ENCODE measurements around the gene GRIK3.

The GRIK3 gene

DNA sequence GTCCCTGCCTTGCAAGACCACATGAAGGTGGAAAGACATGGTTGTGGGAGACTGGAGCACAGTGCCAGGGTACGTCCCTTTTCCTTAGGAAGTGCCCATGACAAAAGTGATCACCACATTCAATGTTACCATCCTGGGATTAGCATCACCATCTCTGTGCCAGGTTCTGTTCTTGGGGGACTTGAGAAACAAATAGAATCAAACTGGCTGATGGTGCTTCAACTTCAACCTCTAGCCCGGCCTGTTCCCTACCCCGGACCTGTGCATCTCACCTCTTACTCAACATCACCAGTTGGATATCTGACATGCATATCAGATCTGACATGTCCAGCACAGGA, 153.3 kb downstream of the GRIK3 start:
- DNase-seq (ENCODE audit: low read depth): no peak
- TF ChIP-seq, protein P1, sequence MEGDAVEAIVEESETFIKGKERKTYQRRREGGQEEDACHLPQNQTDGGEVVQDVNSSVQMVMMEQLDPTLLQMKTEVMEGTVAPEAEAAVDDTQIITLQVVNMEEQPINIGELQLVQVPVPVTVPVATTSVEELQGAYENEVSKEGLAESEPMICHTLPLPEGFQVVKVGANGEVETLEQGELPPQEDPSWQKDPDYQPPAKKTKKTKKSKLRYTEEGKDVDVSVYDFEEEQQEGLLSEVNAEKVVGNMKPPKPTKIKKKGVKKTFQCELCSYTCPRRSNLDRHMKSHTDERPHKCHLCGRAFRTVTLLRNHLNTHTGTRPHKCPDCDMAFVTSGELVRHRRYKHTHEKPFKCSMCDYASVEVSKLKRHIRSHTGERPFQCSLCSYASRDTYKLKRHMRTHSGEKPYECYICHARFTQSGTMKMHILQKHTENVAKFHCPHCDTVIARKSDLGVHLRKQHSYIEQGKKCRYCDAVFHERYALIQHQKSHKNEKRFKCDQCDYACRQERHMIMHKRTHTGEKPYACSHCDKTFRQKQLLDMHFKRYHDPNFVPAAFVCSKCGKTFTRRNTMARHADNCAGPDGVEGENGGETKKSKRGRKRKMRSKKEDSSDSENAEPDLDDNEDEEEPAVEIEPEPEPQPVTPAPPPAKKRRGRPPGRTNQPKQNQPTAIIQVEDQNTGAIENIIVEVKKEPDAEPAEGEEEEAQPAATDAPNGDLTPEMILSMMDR (conservative IDR thresholded peaks at IDR 0.05; ENCODE audit: low read depth, low read length): no peak
- no peak overlapping the region for H3K4me3 ChIP-seq (ENCODE audit: low read depth, low read length)

DNA sequence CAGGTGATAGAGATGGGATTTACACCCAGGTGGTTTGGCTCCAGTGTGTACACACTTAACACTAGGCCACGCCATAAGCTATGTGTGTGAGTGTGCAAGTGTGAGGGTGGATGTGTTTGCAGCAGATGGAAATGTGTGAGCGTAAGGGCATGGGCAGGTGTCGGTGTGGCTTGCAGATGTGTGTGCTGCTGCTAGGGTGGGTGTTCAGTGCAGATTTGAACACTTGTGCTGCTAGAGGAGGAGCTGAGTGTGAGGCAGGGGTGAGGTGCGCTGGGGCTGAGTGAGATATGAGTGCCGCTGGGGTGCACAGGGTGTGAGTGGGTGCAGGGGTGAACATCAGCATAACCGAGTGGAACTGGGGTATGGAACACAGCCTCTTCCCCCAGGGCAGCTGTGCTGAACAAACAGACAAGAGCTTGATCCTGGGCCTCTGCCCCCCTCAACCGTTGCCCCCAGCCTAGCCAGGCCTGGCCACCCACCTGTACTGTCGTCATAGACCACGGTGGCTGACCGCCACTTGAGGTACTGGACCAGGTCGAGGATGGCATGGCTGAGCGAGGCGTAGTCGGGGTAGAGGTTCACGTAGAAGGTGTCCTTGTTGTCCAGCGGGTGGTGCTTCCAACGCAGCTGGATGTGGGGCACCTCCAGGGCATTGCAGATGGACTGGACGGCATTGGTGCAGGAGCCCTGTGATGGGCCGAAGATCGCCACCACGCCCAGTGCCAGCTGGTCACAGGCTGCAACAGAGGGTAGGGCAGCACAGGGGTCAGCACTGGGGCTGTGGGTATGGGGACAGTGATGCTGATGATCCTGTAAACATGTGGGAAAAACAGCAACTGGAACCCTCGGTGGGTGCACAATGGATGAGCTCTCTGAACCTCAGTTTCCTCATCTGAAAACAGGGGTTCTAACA, 153.9 kb downstream of the GRIK3 start:
- TF ChIP-seq, protein P1 (conservative IDR thresholded peaks at IDR 0.05; ENCODE audit: low read depth, low read length): no peak
- no peak overlapping the region for H3K4me3 ChIP-seq (ENCODE audit: low read depth, low read length)
- no peak for DNase-seq (ENCODE audit: low read depth)

DNA sequence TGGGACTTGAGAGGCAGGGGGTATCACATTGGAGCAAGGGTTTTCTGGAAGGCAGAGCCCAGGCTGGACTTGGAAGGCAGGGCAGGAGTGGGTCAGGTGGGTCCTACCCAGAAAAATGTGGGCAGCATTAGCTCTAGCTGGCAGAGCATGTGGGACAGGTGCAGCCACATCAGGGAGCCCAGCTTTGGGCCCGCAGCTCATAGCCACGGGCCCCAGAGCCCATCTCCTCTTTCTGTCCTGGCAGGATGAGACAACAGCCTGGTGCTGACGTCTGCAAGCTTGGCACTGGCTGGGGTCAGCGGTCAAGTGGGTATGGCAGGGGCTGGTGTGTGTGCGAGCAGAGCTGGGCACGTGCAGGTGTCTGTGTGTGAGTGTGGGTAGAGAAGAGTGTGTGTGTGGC, 154.7 kb downstream of the GRIK3 start:
- no peak overlapping the region for H3K4me3 ChIP-seq (ENCODE audit: low read depth, low read length)
- TF ChIP-seq, protein P1 (conservative IDR thresholded peaks at IDR 0.05; ENCODE audit: low read depth, low read length): no peak
- DNase-seq (ENCODE audit: low read depth): no peak

DNA sequence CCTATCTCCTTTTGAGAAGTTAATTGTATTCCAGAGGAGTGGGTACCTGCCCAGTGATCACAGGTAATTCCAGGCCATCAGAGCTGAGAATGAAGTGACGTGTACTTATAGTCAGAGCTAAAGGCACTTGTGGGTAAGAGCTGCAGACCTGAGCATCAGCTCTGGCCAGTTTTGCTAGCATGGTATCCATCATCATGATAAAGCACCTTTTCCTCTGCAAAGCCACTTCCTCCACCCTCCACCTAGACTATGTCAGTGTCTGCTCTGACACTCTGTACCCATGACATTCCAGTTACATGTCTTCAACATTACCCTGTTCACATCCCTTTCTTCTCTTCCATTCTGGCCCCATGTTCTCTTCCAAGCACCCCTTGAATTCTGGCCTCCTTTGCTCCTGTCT, 157.3 kb downstream of the GRIK3 start:
- TF ChIP-seq, protein P1 (conservative IDR thresholded peaks at IDR 0.05; ENCODE audit: low read depth, low read length): no peak
- no peak for DNase-seq (ENCODE audit: low read depth)
- H3K4me3 ChIP-seq (ENCODE audit: low read depth, low read length): no peak overlapping the region

DNA sequence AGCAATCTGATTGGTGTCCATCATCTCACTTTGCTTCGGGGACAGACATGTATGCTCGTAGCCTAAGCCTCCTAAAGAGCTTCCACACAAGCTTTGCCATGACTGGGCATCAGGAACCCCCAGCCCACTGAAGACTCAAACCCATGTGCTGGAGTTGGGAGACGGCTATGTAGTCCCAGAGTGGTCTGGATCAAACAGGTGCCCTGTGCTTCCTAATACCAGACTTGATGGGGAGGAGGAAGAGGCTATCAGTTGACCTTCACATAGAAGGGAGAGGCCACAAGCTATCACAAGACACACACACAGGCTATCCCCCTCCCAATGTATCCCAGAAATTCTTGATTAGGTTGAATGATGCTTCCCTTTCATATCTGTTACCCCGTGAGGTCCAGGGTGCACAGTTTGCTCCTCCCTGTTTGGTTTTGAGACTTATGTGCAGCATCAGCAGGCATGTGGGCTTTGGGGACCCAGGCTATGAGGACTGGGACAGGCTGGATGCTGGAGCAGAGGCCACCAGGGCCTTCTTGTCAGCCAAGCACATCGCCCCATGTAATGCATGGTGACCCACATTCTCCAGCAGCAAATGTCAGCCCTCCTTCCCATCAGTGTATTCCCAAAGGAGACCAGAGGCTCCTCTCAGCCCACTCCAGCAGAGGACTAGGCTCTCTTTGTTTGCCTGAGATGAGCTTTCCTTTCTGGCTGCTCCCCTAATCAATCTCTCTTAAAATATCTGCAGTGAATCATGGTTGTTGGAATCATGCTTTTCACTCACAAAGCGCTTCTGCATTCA, 159.8 kb downstream of the GRIK3 start:
- no peak overlapping the region for H3K4me3 ChIP-seq (ENCODE audit: low read depth, low read length)
- no peak for DNase-seq (ENCODE audit: low read depth)
- TF ChIP-seq, protein P1 (conservative IDR thresholded peaks at IDR 0.05; ENCODE audit: low read depth, low read length): no peak

DNA sequence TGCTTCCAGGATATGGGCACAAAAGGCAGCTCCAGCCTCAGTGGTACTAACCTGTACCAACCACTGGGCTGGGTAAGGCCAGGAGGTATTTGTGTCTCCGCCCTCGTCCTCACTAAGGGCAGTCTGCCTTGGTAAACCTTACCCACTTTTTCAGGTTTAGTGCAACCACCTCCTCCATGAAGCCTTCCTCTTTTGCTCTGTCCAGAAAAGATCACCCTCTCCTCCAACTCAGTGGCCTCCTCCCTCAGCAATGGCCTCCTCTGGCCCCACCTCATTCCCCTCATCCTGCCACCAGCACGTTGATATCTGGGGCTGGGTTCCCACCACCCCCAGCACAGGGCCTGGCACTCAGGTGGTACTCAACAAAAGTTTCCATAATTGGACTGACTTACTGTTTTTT, 161.5 kb downstream of the GRIK3 start:
- DNase-seq (ENCODE audit: low read depth): no peak
- TF ChIP-seq, protein P1 (conservative IDR thresholded peaks at IDR 0.05; ENCODE audit: low read depth, low read length): no peak
- H3K4me3 ChIP-seq (ENCODE audit: low read depth, low read length): no peak overlapping the region

Data from choroid plexus epithelial cell (primary cell).